HCT116 (cell line): ENCODE results near the gene ALDH3A1. TPM values are rescaled to one million over a fixed set of nuclear protein-coding genes. Genes with fewer than 3 reads are reported as not detected.

Source experiments
- ATAC-seq: fragments of 200-7000 bp; cut with Tn5 transposase; 2 replicates; pipeline ENCODE4 v1.9.1; 2020; ENCODE audit warnings: mild to moderate bottlenecking, moderate library complexity
- BruUV-seq: library from RNA; stranded (reverse); fragments of 400-500 nt; replicated peaks from 2 replicates; lab custom pipeline; 2021; lab: Mats Ljungman, UMichigan
- CTCF ChIA-PET: fragments of 300-600 bp; sonication (Branson Sonifier 250); formaldehyde crosslinking; loops from one replicate; lab custom pipeline; 2021; ENCODE audit warnings: antibody characterized with exemption; lab: Charles Lee
- POLR2A ChIA-PET: fragments of 300-600, 350-600 bp; sonication (Branson Sonifier 250); formaldehyde crosslinking; loops from one replicate; lab custom pipeline; 2021; ENCODE audit warnings: antibody characterized with exemption; lab: Charles Lee
- RAD21 ChIA-PET, 2 experiments: fragments of 300-600 bp; sonication (Branson Sonifier 250); formaldehyde crosslinking; loops; one replicate each; lab custom pipeline; 2023; ENCODE audit warnings: low total read pairs in 2 of 2; ENCODE audit not compliant: uncharacterized antibody in 2 of 2, unreplicated experiment in 2 of 2, low non-redundant PET in 1 of 2; lab: Charles Lee
- DNase-seq: peaks from one replicate; pipeline ENCODE4 v3.0.0-alpha.2; 2010; ENCODE audit warnings: low read depth, low spot score
- H2AFZ ChIP-seq: fragments of 200-600 bp; shearing (Covaris generic), sonication (generic); 2 replicates; pipeline ENCODE4 v1.6.1; 2017; ENCODE audit warnings: low read depth, mixed run types, mixed read lengths, antibody characterized with exemption, low read length; ENCODE audit not compliant: poor library complexity, severe bottlenecking
- H3K27ac ChIP-seq: 2 replicates; pipeline ENCODE4 v1.5.1; 2012; ENCODE audit warnings: low read depth, low read length
- H3K27me3 ChIP-seq: fragments of 200-600 bp; sonication (generic); 2 replicates; pipeline ENCODE4 v1.6.1; 2016; ENCODE audit warnings: mixed run types, low read length, mixed read lengths; ENCODE audit not compliant: insufficient read depth
- H3K36me3 ChIP-seq, 2 experiments: fragments of 200-500 bp in 1 of 2; fragments of 200-600 bp in 1 of 2; sonication (Bioruptor generic) in 1 of 2; sonication (generic) in 1 of 2; 2 replicates each; pipeline versions ENCODE4 v1.5.1 to v1.6.1; 2014 to 2016; ENCODE audit warnings: low read length in 2 of 2, inconsistent platforms in 1 of 2, mixed read lengths in 1 of 2, mixed run types in 1 of 2; ENCODE audit not compliant: insufficient read depth in 2 of 2, control insufficient read depth in 1 of 2
- H3K4me1 ChIP-seq, 2 experiments: fragments of 200-600 bp in 1 of 2; sonication (generic) in 1 of 2; 2 replicates each; pipeline versions ENCODE4 v1.5.1 to v1.6.1; 2012 to 2017; ENCODE audit warnings: low read length in 2 of 2, inconsistent platforms in 1 of 2, mild to moderate bottlenecking in 1 of 2, mixed read lengths in 1 of 2, mixed run types in 1 of 2, moderate library complexity in 1 of 2; ENCODE audit not compliant: insufficient read depth in 2 of 2, control insufficient read depth in 1 of 2
- H3K4me2 ChIP-seq: fragments of 200-600 bp; sonication (generic); 2 replicates; pipeline ENCODE4 v1.6.1; 2017; ENCODE audit warnings: mixed run types, low read length, mixed read lengths
- H3K4me3 ChIP-seq, 2 experiments: fragments of 200-600 bp in 1 of 2; sonication (generic) in 1 of 2; replicated peaks in 1 of 2; 2 replicates each; pipeline ENCODE4 v1.5.1; 2011 to 2016; ENCODE audit warnings: low read length in 2 of 2, control low read depth in 1 of 2, low read depth in 1 of 2, mild to moderate bottlenecking in 1 of 2, mixed read lengths in 1 of 2, mixed run types in 1 of 2
- H3K79me2 ChIP-seq: fragments of 200-600 bp; sonication (generic); 2 replicates; pipeline ENCODE4 v1.6.1; 2017; ENCODE audit warnings: mild to moderate bottlenecking, mixed run types, low read length, moderate library complexity, mixed read lengths; ENCODE audit not compliant: insufficient read depth
- H3K9ac ChIP-seq: fragments of 200-600 bp; sonication (generic); 2 replicates; pipeline ENCODE4 v1.6.1; 2016; ENCODE audit warnings: low read length, mixed read lengths
- H3K9me2 ChIP-seq: fragments of 200-600 bp; sonication (generic), shearing (Covaris generic); 2 replicates; pipeline ENCODE4 v1.6.1; 2017; ENCODE audit warnings: mixed run types, mild to moderate bottlenecking, moderate library complexity; ENCODE audit not compliant: insufficient read depth
- H3K9me3 ChIP-seq, 2 experiments: fragments of 200-500 bp in 1 of 2; fragments of 200-600 bp in 1 of 2; sonication (Bioruptor generic) in 1 of 2; sonication (generic) in 1 of 2; 2 replicates each; pipeline ENCODE4 v1.6.1; 2014 to 2017; ENCODE audit warnings: low read length in 2 of 2, mixed read lengths in 2 of 2, inconsistent platforms in 1 of 2, low read depth in 1 of 2, mild to moderate bottlenecking in 1 of 2, mixed run types in 1 of 2, moderate library complexity in 1 of 2; ENCODE audit not compliant: control insufficient read depth in 1 of 2, insufficient read depth in 1 of 2
- H4K20me1 ChIP-seq: fragments of 200-600 bp; sonication (generic), shearing (Covaris generic); 2 replicates; pipeline ENCODE4 v1.6.1; 2017; ENCODE audit warnings: mixed run types, mild to moderate bottlenecking, moderate library complexity; ENCODE audit not compliant: insufficient read depth
- ELF1 ChIP-seq: IDR thresholded peaks from 2 replicates; pipeline ENCODE4 v1.6.1; 2012; ENCODE audit warnings: low read depth, borderline replicate concordance
- JUND ChIP-seq: IDR thresholded peaks from 2 replicates; pipeline ENCODE4 v1.6.1; 2012
- POLR2AphosphoS5 ChIP-seq: IDR thresholded peaks from 2 replicates; pipeline ENCODE4 v1.6.1; 2011; ENCODE audit warnings: mild to moderate bottlenecking, low read depth, low read length, moderate library complexity
- RAD21 ChIP-seq: IDR thresholded peaks from 2 replicates; pipeline ENCODE4 v1.6.1; 2012; ENCODE audit warnings: low read depth, mild to moderate bottlenecking
- SP1 ChIP-seq: IDR thresholded peaks from 2 replicates; pipeline ENCODE4 v1.6.1; 2012; ENCODE audit warnings: low read depth
- TCF7L2 ChIP-seq: IDR thresholded peaks from 2 replicates; pipeline ENCODE4 v1.7.0; 2011; ENCODE audit warnings: borderline replicate concordance, inconsistent platforms; ENCODE audit not compliant: insufficient read depth, insufficient read length; ENCODE audit errors: extremely low read depth
- YY1 ChIP-seq: IDR thresholded peaks from 2 replicates; pipeline ENCODE4 v1.6.1; 2011; ENCODE audit warnings: low read length, low read depth, moderate library complexity, mild to moderate bottlenecking; ENCODE audit not compliant: insufficient replicate concordance; ENCODE audit errors: extremely low read depth
- ZFX ChIP-seq: fragments of 450-650 bp; IDR thresholded peaks from 2 replicates; pipeline ENCODE4 v1.6.1; 2017
- ZNF274 ChIP-seq: fragments of 200-500 bp; sonication (Bioruptor generic); IDR thresholded peaks from 2 replicates; pipeline ENCODE4 v1.6.1; 2014; ENCODE audit warnings: mild to moderate bottlenecking, low read depth, low read length, inconsistent platforms
- intact Hi-C: fragments of 100-400 bp; cut with micrococcal nuclease; formaldehyde crosslinking; loops from 2 replicates; pipeline ENCODE4 v1.10.0; 2022
- total RNA-seq: library from RNA; stranded (reverse); gene quantifications from one replicate; pipeline ENCODE4 v1.2.1, GENCODE V29; 2021; ENCODE audit not compliant: unreplicated experiment
- TF ChIP-seq, protein P1 (sequence below): IDR thresholded peaks from 2 replicates; pipeline ENCODE4 v1.6.1; 2012; ENCODE audit warnings: low read depth
- TF ChIP-seq, protein P2 (sequence below): IDR thresholded peaks from 2 replicates; pipeline ENCODE4 v1.6.1; 2012
- TF ChIP-seq, protein P3 (sequence below): IDR thresholded peaks from 2 replicates; pipeline ENCODE4 v1.6.1; 2012
- TF ChIP-seq, protein P4 (sequence below): IDR thresholded peaks from 2 replicates; pipeline ENCODE4 v1.6.1; 2011; ENCODE audit warnings: mild to moderate bottlenecking, low read length, moderate library complexity; ENCODE audit not compliant: insufficient replicate concordance; ENCODE audit errors: extremely low read depth

ALDH3A1 gene
- total RNA-seq, 1 experiment from 2014 or later: 0.86 TPM

DNA sequence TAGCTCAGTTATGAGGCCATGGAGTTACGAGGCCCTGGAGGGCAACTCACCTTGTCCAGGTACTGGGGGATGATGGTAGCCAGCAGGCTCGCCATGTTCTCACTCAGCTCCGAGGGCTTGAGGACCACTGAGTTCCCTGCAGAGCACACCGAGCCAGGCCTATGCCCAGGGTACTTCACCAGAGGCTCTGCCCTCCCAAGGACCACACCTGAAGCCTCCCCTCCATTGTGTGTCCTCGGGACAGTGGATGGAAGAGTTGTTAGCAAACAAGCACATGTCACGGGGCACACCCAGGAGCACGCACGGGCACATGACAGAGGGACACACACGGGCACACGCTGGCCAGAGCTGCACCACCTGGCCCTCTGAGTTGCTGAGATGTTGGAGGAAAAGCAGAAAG is 5.6 kb downstream of the ALDH3A1 start:
- H4K20me1 ChIP-seq: no peaks in the 10 kb centered on the region
- DNase-seq (no peak), ATAC-seq (no peak)
- no peaks in the 10 kb centered on the region for H3K9me3 ChIP-seq
- no peak overlapping the region for H2AFZ ChIP-seq
- H3K27me3 ChIP-seq: no peaks in the 10 kb centered on the region
- no peak for TF ChIP-seq POLR2AphosphoS5
- no peak for TF ChIP-seq ELF1
- no peak for TF ChIP-seq JUND
- TF ChIP-seq, protein P1, sequence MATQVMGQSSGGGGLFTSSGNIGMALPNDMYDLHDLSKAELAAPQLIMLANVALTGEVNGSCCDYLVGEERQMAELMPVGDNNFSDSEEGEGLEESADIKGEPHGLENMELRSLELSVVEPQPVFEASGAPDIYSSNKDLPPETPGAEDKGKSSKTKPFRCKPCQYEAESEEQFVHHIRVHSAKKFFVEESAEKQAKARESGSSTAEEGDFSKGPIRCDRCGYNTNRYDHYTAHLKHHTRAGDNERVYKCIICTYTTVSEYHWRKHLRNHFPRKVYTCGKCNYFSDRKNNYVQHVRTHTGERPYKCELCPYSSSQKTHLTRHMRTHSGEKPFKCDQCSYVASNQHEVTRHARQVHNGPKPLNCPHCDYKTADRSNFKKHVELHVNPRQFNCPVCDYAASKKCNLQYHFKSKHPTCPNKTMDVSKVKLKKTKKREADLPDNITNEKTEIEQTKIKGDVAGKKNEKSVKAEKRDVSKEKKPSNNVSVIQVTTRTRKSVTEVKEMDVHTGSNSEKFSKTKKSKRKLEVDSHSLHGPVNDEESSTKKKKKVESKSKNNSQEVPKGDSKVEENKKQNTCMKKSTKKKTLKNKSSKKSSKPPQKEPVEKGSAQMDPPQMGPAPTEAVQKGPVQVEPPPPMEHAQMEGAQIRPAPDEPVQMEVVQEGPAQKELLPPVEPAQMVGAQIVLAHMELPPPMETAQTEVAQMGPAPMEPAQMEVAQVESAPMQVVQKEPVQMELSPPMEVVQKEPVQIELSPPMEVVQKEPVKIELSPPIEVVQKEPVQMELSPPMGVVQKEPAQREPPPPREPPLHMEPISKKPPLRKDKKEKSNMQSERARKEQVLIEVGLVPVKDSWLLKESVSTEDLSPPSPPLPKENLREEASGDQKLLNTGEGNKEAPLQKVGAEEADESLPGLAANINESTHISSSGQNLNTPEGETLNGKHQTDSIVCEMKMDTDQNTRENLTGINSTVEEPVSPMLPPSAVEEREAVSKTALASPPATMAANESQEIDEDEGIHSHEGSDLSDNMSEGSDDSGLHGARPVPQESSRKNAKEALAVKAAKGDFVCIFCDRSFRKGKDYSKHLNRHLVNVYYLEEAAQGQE: no peak
- TF ChIP-seq, protein P2, sequence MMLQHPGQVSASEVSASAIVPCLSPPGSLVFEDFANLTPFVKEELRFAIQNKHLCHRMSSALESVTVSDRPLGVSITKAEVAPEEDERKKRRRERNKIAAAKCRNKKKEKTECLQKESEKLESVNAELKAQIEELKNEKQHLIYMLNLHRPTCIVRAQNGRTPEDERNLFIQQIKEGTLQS: no peak
- no peak for TF ChIP-seq YY1
- no peak for TF ChIP-seq SP1
- no peak for TF ChIP-seq RAD21
- TF ChIP-seq TCF7L2: no peak
- no peak for TF ChIP-seq ZNF274
- TF ChIP-seq, protein P3, sequence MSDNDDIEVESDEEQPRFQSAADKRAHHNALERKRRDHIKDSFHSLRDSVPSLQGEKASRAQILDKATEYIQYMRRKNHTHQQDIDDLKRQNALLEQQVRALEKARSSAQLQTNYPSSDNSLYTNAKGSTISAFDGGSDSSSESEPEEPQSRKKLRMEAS: no peak
- TF ChIP-seq ZFX: no peak
- TF ChIP-seq, protein P4, sequence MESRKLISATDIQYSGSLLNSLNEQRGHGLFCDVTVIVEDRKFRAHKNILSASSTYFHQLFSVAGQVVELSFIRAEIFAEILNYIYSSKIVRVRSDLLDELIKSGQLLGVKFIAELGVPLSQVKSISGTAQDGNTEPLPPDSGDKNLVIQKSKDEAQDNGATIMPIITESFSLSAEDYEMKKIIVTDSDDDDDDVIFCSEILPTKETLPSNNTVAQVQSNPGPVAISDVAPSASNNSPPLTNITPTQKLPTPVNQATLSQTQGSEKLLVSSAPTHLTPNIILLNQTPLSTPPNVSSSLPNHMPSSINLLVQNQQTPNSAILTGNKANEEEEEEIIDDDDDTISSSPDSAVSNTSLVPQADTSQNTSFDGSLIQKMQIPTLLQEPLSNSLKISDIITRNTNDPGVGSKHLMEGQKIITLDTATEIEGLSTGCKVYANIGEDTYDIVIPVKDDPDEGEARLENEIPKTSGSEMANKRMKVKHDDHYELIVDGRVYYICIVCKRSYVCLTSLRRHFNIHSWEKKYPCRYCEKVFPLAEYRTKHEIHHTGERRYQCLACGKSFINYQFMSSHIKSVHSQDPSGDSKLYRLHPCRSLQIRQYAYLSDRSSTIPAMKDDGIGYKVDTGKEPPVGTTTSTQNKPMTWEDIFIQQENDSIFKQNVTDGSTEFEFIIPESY: no peak
- POLR2A ChIA-PET: no interaction called here
- H3K27ac ChIP-seq: no peak overlapping the region
- intact Hi-C loops: no loop called here
- no peak overlapping the region for H3K4me2 ChIP-seq
- RAD21 ChIA-PET: no interaction called here
- no peak overlapping the region for H3K4me3 ChIP-seq
- H3K79me2 ChIP-seq: no peaks in the 10 kb centered on the region
- no peaks in the 10 kb centered on the region for H3K9me2 ChIP-seq
- no peak overlapping the region for H3K9ac ChIP-seq
- no TSS peak for BruUV-seq
- H3K4me1 ChIP-seq: peaks cover 8 to 19% of the 10 kb centered on the region in 2 experiments; a peak in 3 of 4 replicates
- CTCF ChIA-PET: interaction anchor here (0.8 kb wide), 1 partner anchor 11 kb away, joined by 4 read pairs; no protein-coding TSS in a partner anchor
- no peaks in the 10 kb centered on the region for H3K36me3 ChIP-seq
